ENCODE measurements around the gene MATK. TPM values are rescaled to one million over a fixed set of nuclear protein-coding genes. Genes with fewer than 3 reads are reported as not detected.

The MATK gene
- total RNA-seq, 1 experiment from 2014 or later, result 0.21 TPM

- in situ Hi-C loops (cut with HindIII; ENCODE audit: low pct_unique_long_range_greater_than_20kb, low sequenced_read_pairs), result no loop called here
- intact Hi-C loops (cut with micrococcal nuclease; ENCODE audit: unreplicated experiment), result no loop called here
- ChIA-PET POLR2A (interaction anchor here (0.7 kb wide), 1 partner anchor 13 kb away, joined by 18 read pairs; the partner anchor contains the start of gene MRPL54), CTCF (interaction anchor here (0.7 kb wide), 1 partner anchor 81 kb away, joined by 3 read pairs; no protein-coding TSS in a partner anchor)
- TF ChIP-seq POLR2AphosphoS5 (IDR thresholded peaks at IDR 0.05; ENCODE audit: low read depth, low read length) (no peak), REST (IDR thresholded peaks at IDR 0.05; ENCODE audit: insufficient read depth in 1 of 2, low read depth in 2 of 2, low read length in 1 of 2) (no peak), SIN3A (IDR thresholded peaks at IDR 0.05; ENCODE audit: borderline replicate concordance, insufficient read depth, low read depth, low read length) (no peak), TCF7L2 (IDR thresholded peaks at IDR 0.05; ENCODE audit: low read depth, low read length) (no peak), CTCF (IDR thresholded peaks at IDR 0.05) (no peak)
- DNase-seq (ENCODE audit: low read depth, low spot score) (no peak), ATAC-seq (no peak)
- no TSS peak for BruUV-seq (replicated peaks)
- Histone ChIP-seq H3K9me3 (ENCODE audit: control insufficient read depth, insufficient read depth, low read depth, low read length) (no peaks in the 10 kb centered on the region), H3K27ac (ENCODE audit: low read length) (no peak overlapping the region), H3K4me3 (ENCODE audit: low read depth in 2 of 2, low read length in 2 of 2) (no peak overlapping the region), H3K36me3 (ENCODE audit: control insufficient read depth, insufficient read depth, low read length) (no peaks in the 10 kb centered on the region), H3K27me3 (ENCODE audit: control insufficient read depth, insufficient read depth, low read length) (no peaks in the 10 kb centered on the region), H3K4me1 (ENCODE audit: control insufficient read depth, insufficient read depth, low read length) (no peaks in the 10 kb centered on the region)
Measured at GRCh38 chr19:3748965-3749364, 37.2 kb downstream of the MATK start.

DNA sequence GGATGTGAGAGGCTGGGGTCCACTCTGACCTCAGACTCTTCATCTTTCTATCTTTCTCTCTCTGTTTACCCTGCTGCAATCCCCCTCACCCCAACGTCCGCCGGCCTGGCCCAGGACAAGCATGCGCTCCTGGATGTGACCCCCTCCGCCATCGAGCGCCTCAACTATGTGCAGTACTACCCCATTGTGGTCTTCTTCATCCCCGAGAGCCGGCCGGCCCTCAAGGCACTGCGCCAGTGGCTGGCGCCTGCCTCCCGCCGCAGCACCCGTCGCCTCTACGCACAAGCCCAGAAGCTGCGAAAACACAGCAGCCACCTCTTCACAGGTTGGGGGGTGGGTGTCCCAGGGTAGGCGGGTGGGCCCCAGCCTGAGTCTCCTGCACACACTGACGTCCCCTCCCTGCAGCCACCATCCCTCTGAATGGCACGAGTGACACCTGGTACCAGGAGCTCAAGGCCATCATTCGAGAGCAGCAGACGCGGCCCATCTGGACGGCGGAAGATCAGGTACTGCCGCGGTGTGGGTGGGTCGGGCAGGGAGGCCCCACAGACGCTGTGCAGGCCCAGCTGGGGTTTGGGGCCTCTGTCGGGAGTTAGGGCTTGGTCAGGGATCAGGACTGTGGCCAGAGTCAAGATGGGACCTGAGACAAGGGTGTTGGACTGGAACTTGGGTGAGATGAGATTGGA is 39.7 kb downstream of the MATK start:
- ATAC-seq (no peak), DNase-seq (ENCODE audit: low read depth, low spot score) (no peak)
- in situ Hi-C loops (cut with HindIII; ENCODE audit: low pct_unique_long_range_greater_than_20kb, low sequenced_read_pairs) (no loop called here), intact Hi-C loops (cut with micrococcal nuclease; ENCODE audit: unreplicated experiment) (no loop called here)
- Histone ChIP-seq H3K4me3 (ENCODE audit: low read depth in 2 of 2, low read length in 2 of 2) (no peak overlapping the region), H3K4me1 (ENCODE audit: control insufficient read depth, insufficient read depth, low read length) (no peaks in the 10 kb centered on the region), H3K9me3 (ENCODE audit: control insufficient read depth, insufficient read depth, low read depth, low read length) (no peaks in the 10 kb centered on the region), H3K27me3 (ENCODE audit: control insufficient read depth, insufficient read depth, low read length) (no peaks in the 10 kb centered on the region), H3K27ac (ENCODE audit: low read length) (no peak overlapping the region), H3K36me3 (ENCODE audit: control insufficient read depth, insufficient read depth, low read length) (no peaks in the 10 kb centered on the region)
- ChIA-PET POLR2A (interaction anchor here (1.2 kb wide), 1 partner anchor 16 kb away, joined by 5 read pairs; the partner anchor contains the start of gene MRPL54), CTCF (no interaction called here)
- BruUV-seq (replicated peaks), result no TSS peak
- TF ChIP-seq TCF7L2 (IDR thresholded peaks at IDR 0.05; ENCODE audit: low read depth, low read length), result no peak
- TF ChIP-seq SIN3A (IDR thresholded peaks at IDR 0.05; ENCODE audit: borderline replicate concordance, insufficient read depth, low read depth, low read length), result no peak
- no peak for TF ChIP-seq CTCF (IDR thresholded peaks at IDR 0.05)
- TF ChIP-seq POLR2AphosphoS5 (IDR thresholded peaks at IDR 0.05; ENCODE audit: low read depth, low read length), result no peak
- TF ChIP-seq REST (IDR thresholded peaks at IDR 0.05; ENCODE audit: insufficient read depth in 1 of 2, low read depth in 2 of 2, low read length in 1 of 2), result no peak

Data from Panc1 (cell line).